Muscle of arm (tissue), 12 donors: ENCODE measurements around the gene FAM118A. TPM values are rescaled to one million over a fixed set of nuclear protein-coding genes. Genes with fewer than 3 reads are reported as not detected.
"Not testable (repeated sequence)": the region's sequence is repeated elsewhere in the genome, so short reads cannot be mapped to it uniquely, and the experiment has no call there.

ENCODE experiments used
- DNase-seq: peaks from one replicate; pipeline ENCODE4 v3.0.0-alpha.2; 2013
- polyA plus RNA-seq, 12 donors: library from polyadenylated mRNA; unstranded; fragments of 120-200 nt; gene quantifications; one replicate each; pipeline ENCODE4 v1.2.1, GENCODE V29; 2013; ENCODE audit not compliant: insufficient read length in 12 of 12

FAM118A gene
- polyA plus RNA-seq, 12 donors, result 13.0 to 121 (median 15.3) TPM; not detected in 1

- no peak for DNase-seq
Measured at GRCh38 chr22:45308391-45308956, 1.3 kb upstream of the FAM118A start.

DNA sequence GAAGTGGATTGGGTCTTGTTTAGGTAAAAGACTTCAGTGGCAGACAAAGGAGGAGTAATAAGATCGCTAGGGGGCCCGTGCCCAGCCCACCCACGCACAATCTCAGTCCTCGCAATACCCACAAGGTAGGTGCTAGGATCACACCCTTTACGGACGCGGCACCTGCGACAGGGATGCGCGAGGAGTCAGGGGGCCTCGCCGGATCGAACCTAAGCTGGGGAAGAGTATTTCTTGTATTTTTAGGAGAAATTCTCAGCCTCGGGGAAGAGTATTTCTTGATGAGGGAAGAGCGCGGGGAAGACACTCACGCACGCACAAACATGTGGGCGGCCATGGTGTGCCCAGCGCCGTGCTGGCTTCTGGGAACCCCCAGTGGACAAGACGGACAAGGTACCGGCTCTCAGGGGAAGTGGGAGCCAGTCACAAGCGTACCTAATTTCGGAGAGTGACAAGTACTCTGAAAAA is 745 bp upstream of the FAM118A start:
- no peak for DNase-seq

- no peak for DNase-seq
Measured at GRCh38 chr22:45310331-45310976, 720 bp downstream of the FAM118A start.

- DNase-seq, result no peak
Measured at GRCh38 chr22:45310977-45311531, 1.3 kb downstream of the FAM118A start.

DNA sequence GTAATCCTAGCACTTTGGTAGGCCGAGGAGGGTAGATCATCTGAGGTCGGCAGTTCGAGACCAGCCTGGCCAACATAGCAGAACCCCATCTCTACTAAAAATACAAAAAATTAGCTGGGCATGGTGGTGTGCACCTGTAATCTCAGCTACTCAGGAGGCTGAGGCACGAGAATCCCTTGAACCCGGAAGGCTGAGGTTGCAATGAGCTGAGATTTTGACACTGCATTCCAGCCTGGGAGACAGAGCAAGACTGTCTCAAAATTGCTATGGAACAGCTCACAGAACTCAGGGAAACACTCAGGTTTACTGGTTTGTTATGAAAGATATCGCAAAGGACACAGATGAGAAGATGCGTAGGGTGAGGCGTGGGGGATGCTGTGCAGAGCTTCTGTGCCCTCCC is 2.7 kb downstream of the FAM118A start:
- no peak for DNase-seq

- DNase-seq, result no peak
Measured at GRCh38 chr22:45312856-45313255, 3.1 kb downstream of the FAM118A start.

GRCh38 chr22:45314054-45314721 is 4.5 kb downstream of the FAM118A start:
- DNase-seq, result no peak

DNA sequence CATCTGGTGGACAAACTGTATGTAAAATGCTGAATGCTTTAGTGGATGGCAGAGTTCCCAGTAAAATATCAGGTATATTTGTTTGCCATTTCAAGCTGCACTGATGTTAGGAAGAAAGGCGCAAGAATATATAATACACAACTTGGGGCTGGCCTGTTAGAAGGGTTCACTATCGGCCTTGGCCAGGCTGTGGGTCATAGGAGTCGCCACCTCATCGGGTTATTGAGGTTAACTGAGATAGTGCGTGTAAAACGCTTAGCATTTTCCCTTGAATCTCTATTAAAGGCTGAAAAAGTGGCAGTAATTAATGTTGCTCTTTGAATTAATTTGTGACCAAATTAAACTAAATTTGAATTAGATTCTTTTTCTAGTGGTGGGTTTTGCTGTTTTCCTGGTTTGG is 5.1 kb downstream of the FAM118A start:
- DNase-seq, result no peak

DNA sequence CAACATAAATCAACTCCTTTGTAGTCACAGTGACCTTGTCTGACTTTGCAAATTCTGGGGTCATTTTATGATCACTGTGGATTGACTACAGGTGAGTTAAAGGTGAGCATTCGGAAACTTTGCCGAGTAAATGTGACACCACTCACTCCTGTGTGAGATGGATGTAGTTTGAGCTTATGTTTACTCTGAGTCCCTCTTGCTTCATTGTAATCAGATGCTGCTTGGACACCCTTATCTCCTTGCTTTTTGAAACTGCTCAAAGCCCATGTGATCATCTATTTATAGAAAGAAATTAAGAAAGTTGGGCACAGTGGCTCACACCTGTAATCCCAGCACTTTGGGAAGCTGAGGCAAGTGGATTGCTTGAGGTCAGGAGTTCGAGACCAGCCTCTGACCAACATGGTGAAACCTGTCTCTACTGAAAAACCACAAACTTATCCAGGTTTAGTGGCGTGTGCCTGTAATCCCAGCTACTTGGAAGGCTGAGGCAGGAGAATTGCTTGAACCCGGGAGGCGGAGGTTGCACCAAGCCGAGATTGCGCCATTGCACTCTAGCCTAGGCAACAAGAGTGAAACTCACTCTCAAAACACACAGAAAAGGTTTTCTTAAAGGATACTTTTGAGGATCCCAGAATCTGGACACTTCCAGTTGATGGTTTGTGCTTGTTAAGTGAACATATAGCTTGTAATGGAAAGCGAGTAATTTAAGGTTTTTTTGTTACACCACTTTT is 7.2 kb downstream of the FAM118A start:
- DNase-seq, result no peak

DNA sequence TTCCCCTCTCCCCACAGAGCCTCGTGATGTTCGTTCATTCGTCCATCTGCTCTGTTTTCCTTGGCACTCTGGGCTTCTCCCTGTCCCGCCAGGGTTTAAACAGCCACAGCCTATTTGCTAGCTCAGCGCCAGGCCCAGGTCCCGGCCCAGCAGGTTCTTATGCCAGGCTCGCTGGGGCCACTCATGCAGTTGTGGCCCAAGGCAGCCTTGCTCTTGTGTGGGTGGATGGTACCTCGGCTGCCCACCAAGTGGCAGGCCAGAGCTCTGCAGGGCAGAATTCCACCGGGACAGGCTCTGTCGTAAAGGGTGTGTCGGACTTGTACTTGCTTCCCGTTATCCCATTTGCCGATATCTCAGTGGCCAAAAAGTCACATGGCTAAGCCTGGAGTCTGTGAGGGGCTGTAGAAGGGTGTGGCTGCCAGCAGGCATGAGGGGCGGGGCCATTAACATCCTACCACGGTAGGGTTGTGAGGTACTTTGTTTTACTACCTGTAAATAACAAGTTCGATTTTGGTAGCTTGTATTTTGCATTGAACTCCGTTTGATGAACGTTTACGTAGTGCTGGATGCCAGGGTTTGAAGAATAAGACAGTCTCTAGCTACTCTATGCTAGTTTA is 7.9 kb downstream of the FAM118A start:
- no peak for DNase-seq

DNA sequence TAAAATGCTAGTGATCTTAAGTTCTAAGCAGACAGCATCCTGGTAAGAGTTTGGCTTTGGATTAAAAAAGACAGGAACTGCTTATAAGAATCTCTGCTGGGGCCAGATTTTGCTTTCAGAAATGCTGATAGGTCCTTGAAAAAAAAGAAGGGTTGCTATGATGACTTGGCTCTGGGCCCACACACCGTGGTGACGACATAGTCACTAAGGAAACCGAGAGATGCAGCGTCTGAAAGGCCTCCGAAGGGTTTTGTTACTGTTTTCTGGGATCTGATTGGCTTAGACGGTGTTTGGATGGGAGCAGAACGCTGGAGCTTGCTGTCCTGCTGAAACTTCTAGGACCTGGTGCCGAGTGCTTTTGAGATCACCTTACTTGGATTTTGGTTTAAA is 8.4 kb downstream of the FAM118A start:
- peak; percentile 80 for DNase-seq

GRCh38 chr22:45318558-45319323 is 9.0 kb downstream of the FAM118A start:
- DNase-seq, result no peak

- peak; percentile 43 for DNase-seq
Measured at GRCh38 chr22:45319324-45319685, 9.6 kb downstream of the FAM118A start.

- DNase-seq, result no peak
Measured at GRCh38 chr22:45320357-45320976, 10.7 kb downstream of the FAM118A start.

GRCh38 chr22:45321827-45322226 is 12.1 kb downstream of the FAM118A start:
- no peak for DNase-seq

DNA sequence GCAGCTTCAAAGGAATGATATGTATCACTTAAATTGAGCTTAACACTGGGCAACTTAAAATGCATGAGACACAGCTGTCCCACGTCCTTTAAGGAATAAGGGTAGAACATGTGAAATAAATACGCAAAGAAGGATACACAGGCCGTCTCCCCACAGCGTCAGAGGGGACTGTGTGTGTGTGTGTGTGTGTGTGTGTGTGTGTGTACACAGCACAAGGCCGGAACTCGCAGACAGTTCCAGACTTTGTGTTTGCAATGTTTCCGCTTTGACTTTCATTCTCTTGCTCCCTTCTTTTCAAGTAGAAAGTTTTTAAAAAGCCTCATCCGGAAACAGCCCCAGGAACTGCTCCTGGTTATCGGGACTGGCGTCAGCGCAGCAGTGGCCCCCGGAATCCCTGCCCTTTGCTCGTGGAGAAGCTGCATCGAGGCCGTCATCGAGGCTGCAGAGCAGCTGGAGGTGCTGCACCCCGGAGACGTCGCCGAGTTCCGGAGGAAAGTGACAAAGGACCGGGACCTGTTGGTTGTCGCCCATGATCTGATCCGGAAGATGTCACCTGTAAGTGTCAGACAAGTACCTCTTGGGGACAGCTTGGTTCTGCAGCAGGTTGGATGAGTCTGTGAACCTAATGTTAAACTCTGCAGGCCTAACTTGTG is 13.3 kb downstream of the FAM118A start:
- DNase-seq, result no peak

DNA sequence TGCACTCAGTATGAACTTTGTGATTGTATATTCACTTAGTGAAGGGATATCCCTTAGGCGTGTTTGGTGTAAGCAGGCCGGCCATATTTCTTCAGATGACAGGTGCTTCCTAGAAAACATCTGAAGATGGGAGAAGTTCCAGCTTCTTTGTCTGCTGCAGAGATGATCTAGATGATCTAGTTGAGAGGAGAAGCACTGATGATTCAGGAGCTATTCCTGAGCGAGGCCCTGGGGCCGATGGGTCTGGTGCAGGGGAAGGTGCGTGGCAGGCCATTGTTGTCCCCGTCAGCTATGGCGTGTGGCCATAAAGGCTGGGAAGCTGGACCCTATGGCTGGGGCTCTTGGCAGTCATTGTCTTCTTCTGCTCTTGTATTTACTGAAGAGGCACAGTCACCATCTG is 14.0 kb downstream of the FAM118A start:
- no peak for DNase-seq

- no peak for DNase-seq
Measured at GRCh38 chr22:45324311-45324711, 14.6 kb downstream of the FAM118A start.

- not testable (repeated sequence) for DNase-seq
Measured at GRCh38 chr22:45328261-45328660, 18.5 kb downstream of the FAM118A start.
